SK-N-SH (cell line): ENCODE results near the gene PRDX5. TPM values are rescaled to one million over a fixed set of nuclear protein-coding genes. Genes with fewer than 3 reads are reported as not detected.

Source experiments
- CTCF ChIA-PET: fragments of 300-600, 350-600 bp; formaldehyde crosslinking; extraction: SDS; loops from one replicate; lab custom pipeline; 2021; lab: Yijun Ruan, JAX
- POLR2A ChIA-PET: fragments of 350-600 bp; sonication (Branson Sonifier 250); formaldehyde crosslinking; extraction: SDS; loops from one replicate; lab custom pipeline; 2020; ENCODE audit warnings: antibody characterized with exemption, inconsistent platforms; lab: Yijun Ruan, JAX
- DNase-seq: peaks from one replicate; pipeline ENCODE4 v3.0.0; 2012
- H2AFZ ChIP-seq: fragments of 200-600 bp; sonication (generic); 2 replicates; pipeline ENCODE4 v1.8.1; 2016; ENCODE audit warnings: antibody characterized with exemption, mild to moderate bottlenecking, low read depth
- H3F3A ChIP-seq: fragments of 200-600 bp; sonication (generic); replicated peaks from 2 replicates; pipeline ENCODE3; 2016; ENCODE audit warnings: antibody characterized with exemption, mild to moderate bottlenecking; ENCODE audit not compliant: insufficient read depth
- H3K27ac ChIP-seq, 2 experiments: fragments of 200-500 bp in 1 of 2; fragments of 200-600 bp in 1 of 2; sonication (Bioruptor generic) in 1 of 2; sonication (generic), shearing (Covaris generic) in 1 of 2; 2 replicates each; pipeline versions ENCODE4 v1.5.1 to v1.6.1; 2014 to 2016; ENCODE audit warnings: low read depth in 2 of 2, inconsistent platforms in 1 of 2, low read length in 1 of 2, mild to moderate bottlenecking in 1 of 2, mixed read lengths in 1 of 2
- H3K27me3 ChIP-seq: fragments of 200-600 bp; sonication (generic), shearing (Covaris generic); 2 replicates; pipeline ENCODE4 v1.6.1; 2016; ENCODE audit warnings: mixed run types; ENCODE audit not compliant: insufficient read depth
- H3K36me3 ChIP-seq, 2 experiments: fragments of 200-500 bp in 1 of 2; fragments of 200-600 bp in 1 of 2; sonication (Bioruptor generic) in 1 of 2; sonication (generic) in 1 of 2; replicated peaks in 1 of 2; 2 replicates each; pipeline versions ENCODE3 to v1.5.1; 2014 to 2016; ENCODE audit warnings: low read length in 1 of 2, mild to moderate bottlenecking in 1 of 2; ENCODE audit not compliant: insufficient read depth in 2 of 2, control insufficient read depth in 1 of 2
- H3K4me1 ChIP-seq, 2 experiments: fragments of 200-500 bp in 1 of 2; fragments of 200-600 bp in 1 of 2; sonication (Bioruptor generic) in 1 of 2; sonication (generic), shearing (Covaris generic) in 1 of 2; 2 replicates each; pipeline versions ENCODE4 v1.5.1 to v1.6.1; 2014 to 2016; ENCODE audit warnings: low read depth in 1 of 2, low read length in 1 of 2, mixed run types in 1 of 2; ENCODE audit not compliant: insufficient read depth in 2 of 2, control insufficient read depth in 1 of 2
- H3K4me2 ChIP-seq: fragments of 200-600 bp; sonication (generic), shearing (Covaris generic); 2 replicates; pipeline ENCODE4 v1.6.1; 2017; ENCODE audit warnings: mixed run types
- H3K4me3 ChIP-seq, 2 experiments: fragments of 200-500 bp in 1 of 2; fragments of 200-600 bp in 1 of 2; sonication (Bioruptor generic) in 1 of 2; sonication (generic), shearing (Covaris generic) in 1 of 2; 2 replicates each; pipeline versions ENCODE4 v1.5.1 to v1.8.1; 2014 to 2016; ENCODE audit warnings: low read depth in 2 of 2, inconsistent platforms in 1 of 2, low read length in 1 of 2, mild to moderate bottlenecking in 1 of 2, mixed read lengths in 1 of 2, moderate library complexity in 1 of 2
- H3K79me2 ChIP-seq: fragments of 200-600 bp; sonication (generic); 2 replicates; pipeline ENCODE4 v1.8.1; 2017; ENCODE audit warnings: mild to moderate bottlenecking; ENCODE audit not compliant: insufficient read depth
- H3K9ac ChIP-seq: fragments of 200-600 bp; sonication (generic); 2 replicates; pipeline ENCODE4 v1.6.1; 2017; ENCODE audit warnings: mixed run types
- H3K9me2 ChIP-seq: fragments of 200-600 bp; sonication (generic); 2 replicates; pipeline ENCODE4 v1.6.1; 2017; ENCODE audit warnings: mixed run types
- H3K9me3 ChIP-seq: fragments of 200-600 bp; sonication (generic); 2 replicates; pipeline ENCODE4 v1.6.1; 2017; ENCODE audit warnings: mixed run types, mild to moderate bottlenecking, moderate library complexity
- H4K20me1 ChIP-seq: fragments of 200-600 bp; sonication (generic); 2 replicates; pipeline ENCODE4 v1.6.1; 2017; ENCODE audit warnings: mild to moderate bottlenecking, mixed run types; ENCODE audit not compliant: insufficient read depth
- CTCF ChIP-seq: fragments of 200-600 bp; sonication (generic); IDR thresholded peaks from 2 replicates; pipeline ENCODE4 v1.6.1; 2017; ENCODE audit warnings: antibody characterized with exemption, mild to moderate bottlenecking, moderate library complexity
- FOSL2 ChIP-seq: IDR thresholded peaks from 2 replicates; pipeline ENCODE4 v1.4.0; 2012; ENCODE audit warnings: low read depth, mild to moderate bottlenecking, moderate library complexity, borderline replicate concordance
- FOXM1 ChIP-seq: IDR thresholded peaks from 2 replicates; pipeline ENCODE4 v1.4.0; 2012; ENCODE audit warnings: low read depth, mild to moderate bottlenecking
- IRF3 ChIP-seq: fragments of 150-350 bp; IDR thresholded peaks from 2 replicates; pipeline ENCODE4 v1.6.1; 2016; ENCODE audit warnings: mild to moderate bottlenecking, low read depth, low read length
- JUND ChIP-seq: IDR thresholded peaks from 2 replicates; pipeline ENCODE4 v1.4.0; 2012
- MAX ChIP-seq: IDR thresholded peaks from 2 replicates; pipeline ENCODE4 v1.4.0; 2012; ENCODE audit warnings: low read depth
- MEF2A ChIP-seq: IDR thresholded peaks from 2 replicates; pipeline ENCODE4 v1.4.0; 2012; ENCODE audit warnings: low read depth, borderline replicate concordance
- NFIC ChIP-seq: IDR thresholded peaks from 2 replicates; pipeline ENCODE4 v1.4.0; 2012; ENCODE audit warnings: borderline replicate concordance
- NRF1 ChIP-seq: IDR thresholded peaks from 2 replicates; pipeline ENCODE4 v1.6.1; 2012; ENCODE audit warnings: low read depth, mild to moderate bottlenecking, low read length
- PBX3 ChIP-seq: IDR thresholded peaks from 2 replicates; pipeline ENCODE4; 2012
- POLR2AphosphoS5 ChIP-seq: IDR thresholded peaks from 2 replicates; pipeline ENCODE4 v1.6.1; 2012; ENCODE audit warnings: low read depth, low read length
- RAD21 ChIP-seq: IDR thresholded peaks from 2 replicates; pipeline ENCODE4 v1.6.1; 2012; ENCODE audit warnings: mild to moderate bottlenecking, low read length
- RFX5 ChIP-seq: IDR thresholded peaks from 2 replicates; pipeline ENCODE4 v1.6.1; 2012; ENCODE audit warnings: mild to moderate bottlenecking, improper control_type of control experiment, low read length
- USF1 ChIP-seq: IDR thresholded peaks from 2 replicates; pipeline ENCODE4 v1.4.0; 2012; ENCODE audit warnings: low read depth, borderline replicate concordance
- YY1 ChIP-seq: IDR thresholded peaks from 2 replicates; pipeline ENCODE4 v1.4.0; 2012; ENCODE audit warnings: low read depth, mild to moderate bottlenecking
- WGBS: methylation state at CpG from one replicate; pipeline ENCODE4 v1.1.6; 2017; ENCODE audit warnings: low lambda C conversion rate; 5-methylcytosine and 5-hydroxymethylcytosine counted together
- polyA plus RNA-seq, 3 experiments: library from polyadenylated mRNA; depleted of rRNA; stranded (reverse); fragments of >200 nt; gene quantifications; 2 replicates each; pipeline ENCODE4 v1.2.3, GENCODE V29; 2012

PRDX5 gene
- polyA plus RNA-seq, 1 of the 3 experiments (the other 2 are of a cell fraction): 1,000 TPM

GRCh38 chr11:64298966-64299846, 18.7 kb upstream of the PRDX5 start:
- TF ChIP-seq CTCF (no peak), NFIC (no peak), POLR2AphosphoS5 (no peak), MAX (no peak)
- H3K4me2 ChIP-seq: no peak overlapping the region
- peaks cover 5 to 6% of the 10 kb centered on the region in 2 experiments; a peak in 2 of 4 replicates for H3K4me1 ChIP-seq
- H4K20me1 ChIP-seq: no peaks in the 10 kb centered on the region
- H3K27ac ChIP-seq: no peak overlapping the region
- no peak overlapping the region for H3K9ac ChIP-seq
- peaks cover 7% of the 10 kb centered on the region for H3F3A ChIP-seq
- H3K4me3 ChIP-seq: no peak overlapping the region
- no peaks in the 10 kb centered on the region for H3K9me3 ChIP-seq
- WGBS: 74% methylated on average over 16 of the region's 60 CpGs
- ChIA-PET POLR2A (no interaction called here), CTCF (interaction anchor here (1.4 kb wide), 1 partner anchor 28 kb away, joined by 6 read pairs; no protein-coding TSS in a partner anchor)
- no peak overlapping the region for H2AFZ ChIP-seq
- no peaks in the 10 kb centered on the region for H3K79me2 ChIP-seq
- H3K36me3 ChIP-seq: no peaks in the 10 kb centered on the region
- H3K27me3 ChIP-seq: peaks cover 5% of the 10 kb centered on the region; the same call in 1 of the 2 replicates
- DNase-seq: no peak
- no peaks in the 10 kb centered on the region for H3K9me2 ChIP-seq

GRCh38 chr11:64299847-64300648, 17.9 kb upstream of the PRDX5 start, which contains the start of gene CATSPERZ:
TSS of gene CATSPERZ (plus strand) at chr11:64300358. CDS start at chr11:64300411, 53 bp downstream.
- POLR2A ChIA-PET: interaction anchor here (5.8 kb wide), 1 partner anchor 30 kb away, joined by 54 read pairs; no protein-coding TSS in a partner anchor
- no peaks in the 10 kb centered on the region for H3K36me3 ChIP-seq
- CTCF ChIA-PET: interaction anchor here (0.6 to 6.7 kb wide), 20 partner anchors 13 to 411 kb away, joined by 3 to 196 read pairs (median 6); partner anchors contain the start of genes BAD, FERMT3, GPR137 and KCNK4
- H3K9me3 ChIP-seq: no peaks in the 10 kb centered on the region
- H3K9me2 ChIP-seq: no peaks in the 10 kb centered on the region
- H2AFZ ChIP-seq: no peak within 1 kb of the TSS
- no peak within 1 kb of the TSS; a peak in 1 of 4 replicates for H3K4me3 ChIP-seq
- no peaks in the 10 kb centered on the region for H3K79me2 ChIP-seq
- H3F3A ChIP-seq: peaks cover 12% of the 10 kb centered on the region
- H3K27me3 ChIP-seq: peaks cover 5% of the 10 kb centered on the region; the same call in 1 of the 2 replicates
- H4K20me1 ChIP-seq: no peaks in the 10 kb centered on the region
- 84% methylated on average over 41 of the region's 54 CpGs for WGBS
- no peak within 1 kb of the TSS for H3K4me2 ChIP-seq
- H3K27ac ChIP-seq: no peak within 1 kb of the TSS
- DNase-seq: no peak
- H3K4me1 ChIP-seq: peaks cover 5 to 6% of the 10 kb centered on the region in 2 experiments; a peak in 2 of 4 replicates
- TF ChIP-seq FOXM1: no peak
- TF ChIP-seq POLR2AphosphoS5: no peak
- no peak for TF ChIP-seq USF1
- TF ChIP-seq JUND: no peak
- TF ChIP-seq FOSL2: no peak
- TF ChIP-seq CTCF: no peak
- TF ChIP-seq RAD21: no peak
- no peak for TF ChIP-seq NRF1
- TF ChIP-seq YY1: no peak
- TF ChIP-seq MEF2A: no peak
- TF ChIP-seq IRF3: no peak
- no peak for TF ChIP-seq PBX3
- no peak for TF ChIP-seq RFX5
- H3K9ac ChIP-seq: no peak within 1 kb of the TSS
